Nephron progenitor cell (in vitro differentiated cells): ENCODE data around the gene TBC1D13.

Experiments
- DNase-seq: peaks from one replicate; pipeline ENCODE4 v3.0.0; 2021
- H3K27ac Mint-ChIP-seq: 2 replicates; pipeline ENCODE4 v1.8.0; 2021; ENCODE audit warnings: mild to moderate bottlenecking, moderate library complexity, mixed read lengths
- H3K27me3 Mint-ChIP-seq: 2 replicates; pipeline ENCODE4 v1.8.0; 2021; ENCODE audit warnings: mild to moderate bottlenecking, low read depth, mixed read lengths; ENCODE audit not compliant: poor library complexity
- H3K36me3 Mint-ChIP-seq: 2 replicates; pipeline ENCODE4 v1.8.0; 2021; ENCODE audit warnings: low read depth, mixed read lengths
- H3K4me1 Mint-ChIP-seq: 2 replicates; pipeline ENCODE4 v1.8.0; 2021; ENCODE audit warnings: mixed read lengths
- H3K4me3 Mint-ChIP-seq: 2 replicates; pipeline ENCODE4 v1.8.0; 2021; ENCODE audit warnings: mild to moderate bottlenecking, moderate library complexity, mixed read lengths
- H3K9me3 Mint-ChIP-seq: 2 replicates; pipeline ENCODE4 v1.8.0; 2021; ENCODE audit warnings: mild to moderate bottlenecking, moderate library complexity, mixed read lengths
- CTCF ChIP-seq: fragments of 200-600 bp; sonication (generic); IDR thresholded peaks from 2 replicates; pipeline ENCODE4 v1.5.0; 2021; ENCODE audit warnings: antibody characterized with exemption

Gene TBC1D13

GRCh38 chr9:128825923-128826700 is 39.1 kb downstream of the TBC1D13 start:
- DNase-seq: no peak
- peaks cover 22% of the 10 kb centered on the region for H3K36me3 Mint-ChIP-seq

DNA sequence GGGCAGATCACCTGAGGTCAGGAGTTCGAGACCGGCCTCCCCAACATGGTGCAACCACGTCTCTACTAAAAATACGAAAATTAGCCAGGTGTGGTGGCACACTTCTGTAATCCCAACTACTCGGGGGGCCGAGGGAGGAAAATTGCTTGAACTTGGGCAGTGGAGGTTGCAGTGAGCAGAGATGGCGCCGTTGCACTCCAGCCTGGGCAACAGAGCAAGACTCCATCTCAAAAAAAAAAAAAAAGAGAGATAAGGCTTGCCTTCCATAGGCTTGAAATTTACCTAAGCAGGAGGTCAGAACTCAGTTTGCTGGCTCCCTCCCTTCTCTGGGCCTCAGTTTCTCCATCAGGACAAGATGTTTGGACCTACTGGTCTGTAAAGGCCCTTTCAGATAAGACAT is 41.2 kb downstream of the TBC1D13 start:
- H3K4me3 Mint-ChIP-seq: peak overlapping the region; percentile 93
- DNase-seq: no peak
- H3K4me1 Mint-ChIP-seq: peaks cover 15% of the 10 kb centered on the region
- no peak for TF ChIP-seq CTCF
- H3K27ac Mint-ChIP-seq: no peak overlapping the region
- no peaks in the 10 kb centered on the region for H3K9me3 Mint-ChIP-seq
- H3K27me3 Mint-ChIP-seq: no peaks in the 10 kb centered on the region
- peaks cover 16% of the 10 kb centered on the region for H3K36me3 Mint-ChIP-seq

More at GRCh38 chr9:128825923-128826700, 39.1 kb downstream of the TBC1D13 start:
- Mint-ChIP-seq H3K27ac (no peak overlapping the region), H3K4me3 (no peak overlapping the region), H3K9me3 (no peaks in the 10 kb centered on the region), H3K27me3 (no peaks in the 10 kb centered on the region), H3K4me1 (peaks cover 15% of the 10 kb centered on the region)
- no peak for TF ChIP-seq CTCF

DNA sequence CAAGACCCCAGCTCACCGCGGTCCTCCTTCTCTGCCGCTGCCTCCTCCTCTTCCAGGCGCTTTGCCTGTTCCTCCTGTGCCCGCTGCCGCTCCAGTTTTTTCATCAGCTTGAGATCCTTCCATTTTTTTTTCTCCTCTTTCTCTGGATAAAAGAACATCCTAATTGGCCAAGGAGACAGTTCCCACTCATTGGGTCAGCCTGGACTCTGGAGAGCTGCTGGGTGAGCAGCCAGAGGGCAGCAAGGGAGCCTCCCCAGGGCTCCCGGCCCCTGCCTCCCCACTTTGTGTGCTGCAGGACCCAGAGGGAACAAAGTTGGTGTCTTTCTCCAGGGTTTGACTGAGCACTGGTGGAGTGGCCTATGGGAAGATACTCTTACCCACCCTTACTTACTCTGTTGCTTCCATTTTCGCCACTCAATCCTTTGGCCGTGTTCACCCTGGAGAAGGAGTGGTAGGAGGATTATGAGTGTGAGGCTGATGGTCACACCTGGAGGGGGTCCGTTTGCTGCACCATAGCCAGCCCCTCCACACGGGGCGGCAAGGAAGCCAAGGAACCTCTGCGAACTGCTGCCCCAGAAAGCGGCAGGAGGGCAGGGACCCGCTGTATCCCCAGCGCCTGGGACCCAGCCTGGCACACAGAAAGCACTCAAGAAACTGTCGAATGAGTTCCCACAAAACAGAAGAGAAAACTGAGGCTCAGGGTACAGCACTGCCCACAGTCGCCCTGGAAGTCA is 41.8 kb downstream of the TBC1D13 start:
- Mint-ChIP-seq H3K4me1 (peaks cover 15% of the 10 kb centered on the region), H3K27me3 (no peaks in the 10 kb centered on the region), H3K4me3 (peak overlapping the region; percentile 93), H3K9me3 (no peaks in the 10 kb centered on the region), H3K36me3 (peaks cover 16% of the 10 kb centered on the region), H3K27ac (no peak overlapping the region)
- no peak for DNase-seq
- TF ChIP-seq CTCF: no peak

GRCh38 chr9:128829477-128830251 is 42.6 kb downstream of the TBC1D13 start, which contains the start of gene SPOUT1:
Gene SPOUT1 (minus strand): TSS chr9:128829794. CDS start chr9:128829780, 14 bp downstream.
- H3K9me3 Mint-ChIP-seq: no peaks in the 10 kb centered on the region
- peaks cover 20% of the 10 kb centered on the region for H3K36me3 Mint-ChIP-seq
- H3K27me3 Mint-ChIP-seq: no peaks in the 10 kb centered on the region
- no peak for TF ChIP-seq CTCF
- no peak within 1 kb of the TSS for H3K27ac Mint-ChIP-seq
- DNase-seq: peak; percentile 93
- H3K4me3 Mint-ChIP-seq: peak within 1 kb of the TSS; percentile 93
- H3K4me1 Mint-ChIP-seq: peaks cover 15% of the 10 kb centered on the region

DNA sequence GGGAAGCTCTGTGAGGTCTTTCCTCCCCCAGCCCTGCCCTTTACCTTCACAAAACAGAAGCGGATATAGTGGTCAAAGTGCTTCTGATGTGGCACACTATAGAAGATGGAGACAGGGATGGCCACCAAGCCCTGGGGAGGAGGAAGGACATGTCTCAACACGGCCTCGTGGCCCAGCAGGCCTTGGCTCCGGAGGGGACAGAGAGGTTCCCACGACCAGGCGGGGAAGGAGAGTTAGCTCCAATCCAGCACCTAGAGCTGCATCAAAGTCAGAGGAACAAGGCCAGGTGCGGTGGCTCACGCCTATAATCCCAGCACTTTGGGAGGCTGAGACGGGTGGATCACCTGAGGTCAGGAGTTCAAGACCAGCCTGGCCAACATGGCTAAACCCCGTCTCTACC is 46.6 kb downstream of the TBC1D13 start:
- H3K36me3 Mint-ChIP-seq: peaks cover 24% of the 10 kb centered on the region

More for the DNA sequence above, 46.6 kb downstream of the TBC1D13 start:
- Mint-ChIP-seq H3K27ac (no peak overlapping the region), H3K4me3 (no peak overlapping the region), H3K9me3 (no peaks in the 10 kb centered on the region), H3K4me1 (peaks cover 15% of the 10 kb centered on the region), H3K27me3 (no peaks in the 10 kb centered on the region)
- TF ChIP-seq CTCF: no peak
- DNase-seq: no peak
